Measurements from ENCODE around the gene HES5.

Gene HES5

GRCh38 chr1:2499986-2500596 lies 30.0 kb downstream of the HES5 start:
- DNase-seq (ENCODE audit: low spot score), result peak; percentile 36

- DNase-seq (ENCODE audit: low spot score), result no peak
Observed at GRCh38 chr1:2499260-2499659, 30.8 kb downstream of the HES5 start.

GRCh38 chr1:2498648-2499047 lies 31.4 kb downstream of the HES5 start:
- no peak for DNase-seq (ENCODE audit: low spot score)

- DNase-seq (ENCODE audit: low spot score), result no peak
Observed at GRCh38 chr1:2497891-2498290, 32.2 kb downstream of the HES5 start.

- DNase-seq (ENCODE audit: low spot score), result no peak
Observed at GRCh38 chr1:2496746-2497145, 33.3 kb downstream of the HES5 start.

- DNase-seq (ENCODE audit: low spot score), result peak; percentile 28
Observed at GRCh38 chr1:2496087-2496622, 33.9 kb downstream of the HES5 start.

GRCh38 chr1:2495546-2495945 lies 34.5 kb downstream of the HES5 start:
- no peak for DNase-seq (ENCODE audit: low spot score)

GRCh38 chr1:2495026-2495425 lies 35.0 kb downstream of the HES5 start:
- no peak for DNase-seq (ENCODE audit: low spot score)

- no peak for DNase-seq (ENCODE audit: low spot score)
Observed at GRCh38 chr1:2494323-2494693, 35.8 kb downstream of the HES5 start.

- DNase-seq (ENCODE audit: low spot score), result peak; percentile 13
Observed at GRCh38 chr1:2493691-2494322, 36.3 kb downstream of the HES5 start.

GRCh38 chr1:2493218-2493617 lies 36.8 kb downstream of the HES5 start:
- DNase-seq (ENCODE audit: low spot score), result no peak

- no peak for DNase-seq (ENCODE audit: low spot score)
Observed at GRCh38 chr1:2492091-2492490, 38.0 kb downstream of the HES5 start.

GRCh38 chr1:2489615-2490014 lies 40.4 kb downstream of the HES5 start:
- DNase-seq (ENCODE audit: low spot score), result no peak

- DNase-seq (ENCODE audit: low spot score), result no peak
Observed at GRCh38 chr1:2488688-2489087, 41.4 kb downstream of the HES5 start.

- DNase-seq (ENCODE audit: low spot score), result no peak
Observed at GRCh38 chr1:2486558-2486957, 43.5 kb downstream of the HES5 start.

GRCh38 chr1:2486041-2486440 lies 44.0 kb downstream of the HES5 start:
- no peak for DNase-seq (ENCODE audit: low spot score)

- DNase-seq (ENCODE audit: low spot score), result no peak
Observed at GRCh38 chr1:2483970-2484369, 46.1 kb downstream of the HES5 start.

GRCh38 chr1:2483026-2483425 lies 47.0 kb downstream of the HES5 start:
- DNase-seq (ENCODE audit: low spot score), result no peak

GRCh38 chr1:2482588-2482987 lies 47.5 kb downstream of the HES5 start:
- no peak for DNase-seq (ENCODE audit: low spot score)

GRCh38 chr1:2481885-2482284 lies 48.2 kb downstream of the HES5 start:
- DNase-seq (ENCODE audit: low spot score), result no peak

- DNase-seq (ENCODE audit: low spot score), result no peak
Observed at GRCh38 chr1:2480986-2481364, 49.1 kb downstream of the HES5 start.

GRCh38 chr1:2480236-2480985 lies 49.7 kb downstream of the HES5 start:
- no peak for DNase-seq (ENCODE audit: low spot score)

- no peak for DNase-seq (ENCODE audit: low spot score)
Observed at GRCh38 chr1:2479618-2480017, 50.4 kb downstream of the HES5 start.
